Dedifferentiated amniotic fluid mesenchymal stem cell (primary cell): ENCODE data around the gene SETD2.
A peak's percentile ranks its signal among the peaks of the same experiment; 100 is the strongest.
"Not testable (repeated sequence)": the region's sequence is repeated elsewhere in the genome, so short reads cannot be mapped to it uniquely, and the experiment has no call there.

Experiments used
- DNase-seq: peaks from one replicate; pipeline ENCODE4 v3.0.0-alpha.2; 2016; ENCODE audit errors: extremely low spot score

SETD2 gene

GRCh38 chr3:47098910-47099309 lies 65.0 kb downstream of the SETD2 start:
- DNase-seq = no peak

GRCh38 chr3:47097864-47098263 lies 66.0 kb downstream of the SETD2 start:
- no peak for DNase-seq

- peak; percentile 29 for DNase-seq
Observed at GRCh38 chr3:47096959-47097358, 67.0 kb downstream of the SETD2 start.

DNA sequence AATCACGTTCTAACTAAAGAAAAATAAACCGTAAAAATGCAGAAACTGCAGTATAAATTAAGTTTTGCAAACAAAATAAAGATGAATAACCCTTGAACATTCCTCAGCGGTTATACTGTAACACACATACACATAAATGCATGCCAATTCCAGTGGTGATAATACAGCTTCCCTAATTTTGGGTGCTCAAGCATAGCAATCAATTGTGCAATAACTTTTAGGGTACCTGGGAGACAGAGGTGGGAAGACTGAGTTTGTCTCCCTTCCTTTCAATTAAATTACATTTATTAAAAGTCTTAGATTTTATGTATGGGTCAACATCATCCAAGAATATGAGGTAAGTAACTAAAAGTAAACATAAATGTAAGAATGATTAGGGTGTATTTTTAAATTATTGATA lies 71.8 kb downstream of the SETD2 start:
- DNase-seq = no peak

- no peak for DNase-seq
Observed at GRCh38 chr3:47089630-47090029, 74.3 kb downstream of the SETD2 start.

DNA sequence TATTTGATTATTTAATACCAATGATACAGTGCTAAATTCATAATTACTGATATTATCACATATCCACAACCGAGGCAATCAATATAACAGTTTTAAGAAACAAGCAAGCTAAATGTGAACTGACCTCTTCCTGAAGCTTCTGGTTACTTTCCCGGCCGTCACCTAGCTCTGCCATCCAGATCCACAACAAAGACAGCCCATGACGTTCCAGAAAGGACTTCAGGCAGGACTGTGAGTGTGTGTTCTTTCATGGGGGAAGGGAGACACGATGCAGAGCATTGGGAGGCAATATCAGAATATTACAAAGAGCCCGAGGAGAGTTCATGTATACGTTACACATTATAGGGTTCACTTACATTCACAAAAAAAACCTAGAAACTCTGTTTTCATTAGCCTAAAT lies 77.8 kb downstream of the SETD2 start:
- DNase-seq = no peak

GRCh38 chr3:47083786-47084185 lies 80.1 kb downstream of the SETD2 start:
- no peak for DNase-seq

- DNase-seq = peak; percentile 28
Observed at GRCh38 chr3:47082519-47082918, 81.4 kb downstream of the SETD2 start.

GRCh38 chr3:47079432-47079831 lies 84.5 kb downstream of the SETD2 start:
- no peak for DNase-seq

GRCh38 chr3:47073685-47074084 lies 90.2 kb downstream of the SETD2 start:
- DNase-seq = no peak

DNA sequence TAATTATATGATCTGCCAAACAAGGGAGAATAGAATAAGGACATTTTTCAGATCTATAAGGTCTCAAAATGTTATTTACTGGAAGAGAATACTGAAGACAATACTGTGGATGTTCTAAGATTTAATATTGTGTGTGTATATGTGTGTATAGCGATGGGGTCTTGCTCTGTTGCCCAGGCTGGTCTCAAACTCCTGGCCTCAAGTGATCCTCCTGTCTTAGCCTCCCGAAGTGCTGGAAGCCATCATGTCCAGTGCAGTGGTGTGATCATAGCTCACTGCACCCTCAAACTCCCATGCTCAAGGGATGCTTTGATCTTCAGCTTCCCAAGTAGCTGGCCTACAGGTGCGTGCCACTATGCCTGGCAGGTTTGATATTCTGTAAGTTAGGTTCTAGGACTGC lies 93.1 kb downstream of the SETD2 start:
- DNase-seq = no peak

DNA sequence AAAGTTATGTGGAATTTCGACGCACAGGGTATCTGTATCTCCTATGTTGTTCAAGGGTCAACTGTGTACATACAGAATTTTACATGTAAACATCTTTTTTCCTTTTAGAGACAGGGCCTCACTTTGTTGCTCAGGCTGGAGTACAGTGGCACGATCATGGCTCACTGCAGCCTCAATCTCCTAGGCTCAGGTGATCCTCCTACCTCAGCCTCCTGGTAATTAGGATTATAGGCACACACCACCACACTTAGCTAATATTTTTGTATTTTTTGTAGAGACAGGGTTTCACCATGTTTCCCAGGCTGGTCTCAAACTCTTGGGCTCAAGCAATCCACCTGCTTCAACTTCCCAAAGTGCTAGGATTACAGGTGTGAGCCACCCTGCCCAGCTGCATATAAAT lies 97.7 kb downstream of the SETD2 start:
- not testable (repeated sequence) for DNase-seq

- no peak for DNase-seq
Observed at GRCh38 chr3:47065681-47066080, 98.2 kb downstream of the SETD2 start.

DNA sequence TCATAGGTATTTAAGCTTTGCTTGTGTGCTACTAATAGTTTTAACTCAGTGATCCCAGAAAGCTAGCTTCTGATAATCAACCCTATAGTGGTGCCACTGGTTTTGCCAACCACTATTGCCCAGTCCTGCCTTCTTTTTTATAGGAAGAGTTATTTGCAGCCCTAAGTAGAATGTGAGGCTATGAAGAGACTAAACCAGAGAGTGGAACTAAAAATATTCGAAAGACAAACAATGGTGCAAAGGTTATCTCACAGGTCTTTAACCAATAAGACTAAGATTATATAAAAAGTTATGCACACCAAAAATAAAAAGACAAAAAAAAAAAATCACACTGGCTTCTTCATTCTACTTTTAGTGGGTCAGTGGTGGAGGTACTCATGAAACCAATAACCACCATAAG lies 98.9 kb downstream of the SETD2 start:
- DNase-seq = no peak

- DNase-seq = no peak
Observed at GRCh38 chr3:47057212-47057671, 106.7 kb downstream of the SETD2 start.

- DNase-seq = no peak
Observed at GRCh38 chr3:47056705-47057104, 107.2 kb downstream of the SETD2 start.

GRCh38 chr3:47054412-47054811 lies 109.5 kb downstream of the SETD2 start:
- DNase-seq = no peak

GRCh38 chr3:47047673-47048072 lies 116.2 kb downstream of the SETD2 start:
- no peak for DNase-seq

DNA sequence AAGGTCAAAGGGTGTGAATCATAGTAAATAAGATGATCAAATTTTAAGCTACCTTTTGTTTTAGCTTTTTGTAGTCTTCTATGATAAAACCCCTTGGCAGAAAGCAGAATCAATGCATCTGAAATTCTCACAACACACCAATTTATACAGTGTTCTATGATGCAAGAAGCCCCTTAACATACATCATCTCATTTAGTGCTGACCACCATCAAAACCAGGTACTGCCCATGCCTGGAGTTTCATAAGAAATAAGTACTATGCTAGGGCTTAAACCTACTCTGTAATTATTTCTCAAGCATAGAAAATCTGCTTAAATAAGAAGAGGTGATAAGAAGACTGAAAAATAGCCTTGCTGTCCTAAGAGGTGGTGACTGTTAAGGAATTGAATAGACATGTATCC lies 116.8 kb downstream of the SETD2 start:
- no peak for DNase-seq

DNA sequence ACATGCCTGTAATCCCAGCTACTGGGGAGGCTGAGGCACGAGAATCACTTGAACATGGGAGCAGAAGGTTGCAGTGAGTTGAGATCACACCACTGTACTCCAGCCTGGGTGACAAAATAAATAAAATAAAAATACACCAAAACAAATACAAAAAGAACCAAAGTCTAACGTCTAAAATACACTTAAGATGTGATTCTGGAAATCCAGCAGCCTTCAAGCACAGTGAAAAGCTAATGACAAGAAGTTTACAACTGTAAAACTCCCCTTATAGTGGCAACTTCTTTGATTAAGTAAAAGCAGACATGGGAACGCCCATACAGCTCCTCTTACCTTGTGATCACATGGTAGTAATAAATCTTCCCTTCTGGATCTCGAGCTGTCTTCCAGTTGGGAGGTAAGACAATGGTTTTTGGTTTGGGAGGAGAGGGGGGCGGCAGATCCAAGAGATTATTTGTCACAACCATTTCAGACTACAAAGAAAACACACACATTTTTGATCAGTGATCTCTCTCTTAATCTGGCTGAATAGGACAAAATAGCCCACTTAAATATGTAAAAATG lies 121.6 kb downstream of the SETD2 start:
- no peak for DNase-seq

- DNase-seq = no peak
Observed at GRCh38 chr3:47041114-47041513, 122.8 kb downstream of the SETD2 start.

DNA sequence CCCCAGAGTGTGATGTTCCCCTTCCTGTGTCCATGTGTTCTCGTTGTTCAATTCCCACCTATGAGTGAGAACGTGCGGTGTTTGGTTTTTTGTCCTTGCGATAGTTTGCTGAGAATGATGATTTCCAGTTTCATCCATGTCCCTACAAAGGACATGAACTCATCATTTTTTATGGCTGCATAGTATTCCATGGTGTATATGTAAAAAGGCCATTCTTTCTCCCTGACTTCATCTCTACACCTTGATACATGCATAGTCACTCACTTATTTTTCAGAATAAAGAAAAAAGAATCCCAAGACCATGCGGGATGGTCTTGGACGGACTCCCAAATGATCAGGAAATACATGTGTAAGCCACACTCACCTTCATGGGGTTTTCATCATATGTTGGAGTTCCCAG lies 126.6 kb downstream of the SETD2 start:
- DNase-seq = not testable (repeated sequence)

GRCh38 chr3:47036145-47036544 lies 127.8 kb downstream of the SETD2 start:
- DNase-seq = no peak

DNA sequence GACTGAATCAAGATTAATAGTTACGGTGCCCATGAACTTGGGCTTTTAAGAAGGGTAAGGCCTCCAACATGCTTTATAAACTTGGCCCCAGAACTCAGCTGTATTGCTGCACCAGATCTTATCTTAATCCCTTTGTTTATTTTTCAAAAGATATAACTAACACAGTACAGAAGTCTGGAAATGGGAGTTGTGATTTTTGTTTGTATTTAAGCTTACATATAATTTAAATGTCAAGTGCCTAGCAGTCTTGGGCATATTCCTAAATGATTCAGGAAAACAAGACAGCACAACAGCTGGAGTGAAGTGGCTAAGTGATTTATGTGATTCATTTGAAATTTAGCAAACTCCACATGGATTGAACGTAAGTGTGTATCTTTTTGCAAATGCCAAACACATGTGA lies 128.3 kb downstream of the SETD2 start:
- DNase-seq = peak; percentile 49
